HCT116 (cell line): ENCODE data around the gene TMC1.

Experiments used
- EZH2phosphoT487 ChIP-seq: fragments of 200-600 bp; IDR thresholded peaks from 2 replicates; pipeline ENCODE4 v1.6.1; 2018; ENCODE audit warnings: antibody characterized with exemption, borderline replicate concordance
- JUND ChIP-seq: IDR thresholded peaks from 2 replicates; pipeline ENCODE4 v1.6.1; 2012
- POLR2AphosphoS5 ChIP-seq: IDR thresholded peaks from 2 replicates; pipeline ENCODE4 v1.6.1; 2011; ENCODE audit warnings: mild to moderate bottlenecking, low read depth, low read length, moderate library complexity
- ZFX ChIP-seq: fragments of 450-650 bp; IDR thresholded peaks from 2 replicates; pipeline ENCODE4 v1.6.1; 2017
- TF ChIP-seq, protein P1 (sequence below): IDR thresholded peaks from 2 replicates; pipeline ENCODE4 v1.6.1; 2012
- TF ChIP-seq, protein P2 (sequence below): IDR thresholded peaks from 2 replicates; pipeline ENCODE4 v1.6.1; 2011; ENCODE audit warnings: mild to moderate bottlenecking, low read length, moderate library complexity; ENCODE audit not compliant: insufficient replicate concordance; ENCODE audit errors: extremely low read depth
- TF ChIP-seq, protein P3 (sequence below), 3 experiments: fragments of 200-600 bp in 1 of 3; sonication (generic) in 1 of 3; IDR thresholded peaks in 2 of 3; conservative IDR thresholded peaks in 1 of 3; 2 replicates each; pipeline ENCODE4 v1.5.1; 2012 to 2017; ENCODE audit warnings: low read depth in 2 of 3, low read length in 2 of 3, antibody characterized with exemption in 1 of 3, borderline replicate concordance in 1 of 3, control low read depth in 1 of 3, mild to moderate bottlenecking in 1 of 3, mixed read lengths in 1 of 3, mixed run types in 1 of 3, moderate library complexity in 1 of 3; ENCODE audit not compliant: insufficient read depth in 1 of 3
- TF ChIP-seq, protein P4 (sequence below): IDR thresholded peaks from 2 replicates; pipeline ENCODE4 v1.6.1; 2012; ENCODE audit warnings: low read depth

DNA sequence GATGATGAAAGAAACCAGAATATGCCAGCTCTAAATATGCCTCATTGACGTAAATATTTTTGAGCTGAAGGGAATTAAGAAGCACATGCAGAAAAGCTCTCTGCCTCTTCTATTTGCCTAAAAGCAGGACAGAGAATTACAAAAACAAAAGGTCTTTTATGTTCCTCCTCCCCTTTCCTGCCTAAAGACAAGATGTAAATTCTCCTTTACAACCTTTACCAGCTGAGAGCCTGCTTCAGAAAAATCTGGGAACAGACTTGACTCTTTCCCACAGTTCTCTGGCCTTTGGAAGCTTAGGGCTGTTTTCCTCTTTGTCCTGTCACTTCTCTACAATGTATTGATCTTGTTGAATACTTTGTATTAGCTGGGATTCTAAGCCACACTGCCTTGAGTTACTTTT is 199.7 kb downstream of the TMC1 start:
- TF ChIP-seq, protein P1, sequence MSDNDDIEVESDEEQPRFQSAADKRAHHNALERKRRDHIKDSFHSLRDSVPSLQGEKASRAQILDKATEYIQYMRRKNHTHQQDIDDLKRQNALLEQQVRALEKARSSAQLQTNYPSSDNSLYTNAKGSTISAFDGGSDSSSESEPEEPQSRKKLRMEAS, result no peak
- TF ChIP-seq JUND, result no peak
- TF ChIP-seq, protein P2, sequence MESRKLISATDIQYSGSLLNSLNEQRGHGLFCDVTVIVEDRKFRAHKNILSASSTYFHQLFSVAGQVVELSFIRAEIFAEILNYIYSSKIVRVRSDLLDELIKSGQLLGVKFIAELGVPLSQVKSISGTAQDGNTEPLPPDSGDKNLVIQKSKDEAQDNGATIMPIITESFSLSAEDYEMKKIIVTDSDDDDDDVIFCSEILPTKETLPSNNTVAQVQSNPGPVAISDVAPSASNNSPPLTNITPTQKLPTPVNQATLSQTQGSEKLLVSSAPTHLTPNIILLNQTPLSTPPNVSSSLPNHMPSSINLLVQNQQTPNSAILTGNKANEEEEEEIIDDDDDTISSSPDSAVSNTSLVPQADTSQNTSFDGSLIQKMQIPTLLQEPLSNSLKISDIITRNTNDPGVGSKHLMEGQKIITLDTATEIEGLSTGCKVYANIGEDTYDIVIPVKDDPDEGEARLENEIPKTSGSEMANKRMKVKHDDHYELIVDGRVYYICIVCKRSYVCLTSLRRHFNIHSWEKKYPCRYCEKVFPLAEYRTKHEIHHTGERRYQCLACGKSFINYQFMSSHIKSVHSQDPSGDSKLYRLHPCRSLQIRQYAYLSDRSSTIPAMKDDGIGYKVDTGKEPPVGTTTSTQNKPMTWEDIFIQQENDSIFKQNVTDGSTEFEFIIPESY, result no peak
- TF ChIP-seq, protein P3, sequence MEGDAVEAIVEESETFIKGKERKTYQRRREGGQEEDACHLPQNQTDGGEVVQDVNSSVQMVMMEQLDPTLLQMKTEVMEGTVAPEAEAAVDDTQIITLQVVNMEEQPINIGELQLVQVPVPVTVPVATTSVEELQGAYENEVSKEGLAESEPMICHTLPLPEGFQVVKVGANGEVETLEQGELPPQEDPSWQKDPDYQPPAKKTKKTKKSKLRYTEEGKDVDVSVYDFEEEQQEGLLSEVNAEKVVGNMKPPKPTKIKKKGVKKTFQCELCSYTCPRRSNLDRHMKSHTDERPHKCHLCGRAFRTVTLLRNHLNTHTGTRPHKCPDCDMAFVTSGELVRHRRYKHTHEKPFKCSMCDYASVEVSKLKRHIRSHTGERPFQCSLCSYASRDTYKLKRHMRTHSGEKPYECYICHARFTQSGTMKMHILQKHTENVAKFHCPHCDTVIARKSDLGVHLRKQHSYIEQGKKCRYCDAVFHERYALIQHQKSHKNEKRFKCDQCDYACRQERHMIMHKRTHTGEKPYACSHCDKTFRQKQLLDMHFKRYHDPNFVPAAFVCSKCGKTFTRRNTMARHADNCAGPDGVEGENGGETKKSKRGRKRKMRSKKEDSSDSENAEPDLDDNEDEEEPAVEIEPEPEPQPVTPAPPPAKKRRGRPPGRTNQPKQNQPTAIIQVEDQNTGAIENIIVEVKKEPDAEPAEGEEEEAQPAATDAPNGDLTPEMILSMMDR (IDR thresholded peaks at IDR 0.05 in 2 of 3, conservative IDR thresholded peaks at IDR 0.05 in 1 of 3; ENCODE audit: borderline replicate concordance in 1 of 3, insufficient read depth in 1 of 3, low read depth in 2 of 3, low read length in 2 of 3), result no peak
- TF ChIP-seq POLR2AphosphoS5, result no peak
- TF ChIP-seq, protein P4, sequence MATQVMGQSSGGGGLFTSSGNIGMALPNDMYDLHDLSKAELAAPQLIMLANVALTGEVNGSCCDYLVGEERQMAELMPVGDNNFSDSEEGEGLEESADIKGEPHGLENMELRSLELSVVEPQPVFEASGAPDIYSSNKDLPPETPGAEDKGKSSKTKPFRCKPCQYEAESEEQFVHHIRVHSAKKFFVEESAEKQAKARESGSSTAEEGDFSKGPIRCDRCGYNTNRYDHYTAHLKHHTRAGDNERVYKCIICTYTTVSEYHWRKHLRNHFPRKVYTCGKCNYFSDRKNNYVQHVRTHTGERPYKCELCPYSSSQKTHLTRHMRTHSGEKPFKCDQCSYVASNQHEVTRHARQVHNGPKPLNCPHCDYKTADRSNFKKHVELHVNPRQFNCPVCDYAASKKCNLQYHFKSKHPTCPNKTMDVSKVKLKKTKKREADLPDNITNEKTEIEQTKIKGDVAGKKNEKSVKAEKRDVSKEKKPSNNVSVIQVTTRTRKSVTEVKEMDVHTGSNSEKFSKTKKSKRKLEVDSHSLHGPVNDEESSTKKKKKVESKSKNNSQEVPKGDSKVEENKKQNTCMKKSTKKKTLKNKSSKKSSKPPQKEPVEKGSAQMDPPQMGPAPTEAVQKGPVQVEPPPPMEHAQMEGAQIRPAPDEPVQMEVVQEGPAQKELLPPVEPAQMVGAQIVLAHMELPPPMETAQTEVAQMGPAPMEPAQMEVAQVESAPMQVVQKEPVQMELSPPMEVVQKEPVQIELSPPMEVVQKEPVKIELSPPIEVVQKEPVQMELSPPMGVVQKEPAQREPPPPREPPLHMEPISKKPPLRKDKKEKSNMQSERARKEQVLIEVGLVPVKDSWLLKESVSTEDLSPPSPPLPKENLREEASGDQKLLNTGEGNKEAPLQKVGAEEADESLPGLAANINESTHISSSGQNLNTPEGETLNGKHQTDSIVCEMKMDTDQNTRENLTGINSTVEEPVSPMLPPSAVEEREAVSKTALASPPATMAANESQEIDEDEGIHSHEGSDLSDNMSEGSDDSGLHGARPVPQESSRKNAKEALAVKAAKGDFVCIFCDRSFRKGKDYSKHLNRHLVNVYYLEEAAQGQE, result no peak
- TF ChIP-seq ZFX, result no peak
- TF ChIP-seq EZH2phosphoT487, result no peak
